Pericardium fibroblast (primary cell): ENCODE results near the gene CDC42BPA. TPM values are rescaled to one million over a fixed set of nuclear protein-coding genes. Genes with fewer than 3 reads are reported as not detected.

Source experiments
- total RNA-seq: library from RNA; depleted of rRNA; stranded (reverse); fragments of >200 nt; gene quantifications from 2 replicates; pipeline ENCODE4 v1.2.3, GENCODE V29; 2015

Gene CDC42BPA, protein sequence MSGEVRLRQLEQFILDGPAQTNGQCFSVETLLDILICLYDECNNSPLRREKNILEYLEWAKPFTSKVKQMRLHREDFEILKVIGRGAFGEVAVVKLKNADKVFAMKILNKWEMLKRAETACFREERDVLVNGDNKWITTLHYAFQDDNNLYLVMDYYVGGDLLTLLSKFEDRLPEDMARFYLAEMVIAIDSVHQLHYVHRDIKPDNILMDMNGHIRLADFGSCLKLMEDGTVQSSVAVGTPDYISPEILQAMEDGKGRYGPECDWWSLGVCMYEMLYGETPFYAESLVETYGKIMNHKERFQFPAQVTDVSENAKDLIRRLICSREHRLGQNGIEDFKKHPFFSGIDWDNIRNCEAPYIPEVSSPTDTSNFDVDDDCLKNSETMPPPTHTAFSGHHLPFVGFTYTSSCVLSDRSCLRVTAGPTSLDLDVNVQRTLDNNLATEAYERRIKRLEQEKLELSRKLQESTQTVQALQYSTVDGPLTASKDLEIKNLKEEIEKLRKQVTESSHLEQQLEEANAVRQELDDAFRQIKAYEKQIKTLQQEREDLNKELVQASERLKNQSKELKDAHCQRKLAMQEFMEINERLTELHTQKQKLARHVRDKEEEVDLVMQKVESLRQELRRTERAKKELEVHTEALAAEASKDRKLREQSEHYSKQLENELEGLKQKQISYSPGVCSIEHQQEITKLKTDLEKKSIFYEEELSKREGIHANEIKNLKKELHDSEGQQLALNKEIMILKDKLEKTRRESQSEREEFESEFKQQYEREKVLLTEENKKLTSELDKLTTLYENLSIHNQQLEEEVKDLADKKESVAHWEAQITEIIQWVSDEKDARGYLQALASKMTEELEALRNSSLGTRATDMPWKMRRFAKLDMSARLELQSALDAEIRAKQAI (N-terminal part only)
- 19.4 and 25.5 TPM in 2 replicates for total RNA-seq

DNA sequence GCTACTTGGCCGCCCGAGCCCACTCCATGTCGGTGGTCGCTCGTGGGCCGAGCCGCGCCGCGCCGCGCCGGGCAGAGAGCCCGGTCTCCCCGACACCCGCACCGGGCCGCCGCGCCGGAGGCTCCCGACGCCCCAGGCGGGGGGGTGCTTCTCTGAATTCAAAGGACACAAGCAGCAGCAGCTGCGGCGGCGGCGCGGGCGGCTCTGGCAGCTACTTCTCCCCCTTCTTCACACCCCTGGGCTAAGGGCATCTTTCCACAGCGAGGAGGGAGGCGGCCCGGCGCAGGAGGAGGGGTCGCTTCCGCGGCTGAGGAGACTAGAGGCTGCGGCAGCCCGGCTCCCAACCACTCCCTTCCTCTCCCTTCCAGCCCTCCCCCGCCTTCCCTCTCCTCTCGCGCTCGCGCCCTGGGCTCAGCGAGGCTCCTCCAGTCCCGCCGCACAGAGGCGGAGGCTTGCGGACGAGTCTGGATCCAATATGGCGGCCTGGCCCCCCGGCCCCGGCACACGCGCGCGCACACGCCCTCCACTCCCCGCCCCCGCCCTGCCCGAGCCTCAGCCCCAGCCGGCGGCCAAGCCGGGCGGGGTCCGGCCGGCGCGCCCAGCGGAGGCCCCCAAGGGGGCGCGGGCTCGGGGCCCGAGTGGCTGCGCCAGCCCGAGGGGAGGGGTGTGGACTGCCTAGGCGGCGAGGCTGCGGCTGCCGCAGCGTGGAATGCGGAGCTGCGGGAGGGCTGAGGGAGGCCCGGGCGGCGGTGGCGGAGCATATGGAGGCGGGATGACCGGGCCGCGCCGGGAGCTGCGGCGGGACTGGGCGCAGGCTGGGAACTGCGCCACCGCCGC lies at the start of gene CDC42BPA:
TSS of gene CDC42BPA (minus strand) at position 477 of the 837 bp plus-strand sequence. CDS start 1,310 bp downstream, outside the sequence.

DNA sequence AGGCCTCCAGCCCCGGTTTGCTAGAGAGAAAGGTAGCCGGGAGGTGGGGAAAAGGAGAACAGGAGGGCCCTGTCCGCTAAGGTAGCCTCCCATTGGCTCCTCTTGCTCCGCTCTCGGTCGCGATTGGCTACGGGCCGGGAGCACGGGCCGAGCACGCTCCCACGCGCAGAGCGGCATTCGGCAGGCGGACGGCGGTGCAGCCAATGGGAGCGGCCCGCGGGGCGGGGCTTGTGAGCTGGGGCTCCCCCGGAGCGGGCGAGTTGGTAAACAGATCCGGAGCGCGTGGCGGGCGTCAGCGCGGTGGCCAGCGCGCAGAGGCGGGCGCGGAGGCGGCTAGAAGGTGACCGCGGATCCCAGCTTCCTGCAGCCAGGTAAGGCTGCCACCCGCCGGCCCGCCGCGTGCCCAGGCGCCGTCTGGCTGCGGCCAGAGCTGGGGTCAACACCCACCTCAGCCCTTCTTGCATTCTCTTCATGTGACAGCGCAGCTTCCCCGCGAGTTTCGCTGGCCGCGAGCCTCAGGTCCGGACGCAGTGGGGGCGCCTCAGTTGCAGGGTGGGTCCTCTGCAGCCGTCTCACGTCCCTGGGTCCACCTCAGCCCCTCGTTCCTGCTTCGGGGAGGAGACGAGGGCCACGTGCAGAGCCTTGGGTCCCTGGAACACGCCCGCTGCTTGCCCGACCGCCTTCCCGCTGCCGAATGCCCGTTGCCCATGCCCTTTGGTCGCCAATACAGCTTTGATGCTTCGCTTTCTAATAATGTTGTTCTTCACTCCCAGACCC lies 378.1 kb downstream of the CDC42BPA start, which contains the start of gene COQ8A:
TSS of gene COQ8A (plus strand) at position 266 of the 777 bp plus-strand sequence. CDS start 21,092 bp downstream, outside the sequence.

Other genes with a start within 250 kb of the CDC42BPA start
- gene ZNF678, start 245.1 kb upstream of the CDC42BPA start, total RNA-seq = 2.0 and 2.1 TPM in 2 replicates